Gastrocnemius medialis (tissue), 4 donors: ENCODE measurements around the gene PRUNE2. TPM values are rescaled to one million over a fixed set of nuclear protein-coding genes. Genes with fewer than 3 reads are reported as not detected.

Experiments
- ATAC-seq, 2 donors: fragments of 150-250 bp; one replicate each; pipeline ENCODE4 v1.9.1; 2016
- DNase-seq, 2 donors: peaks; one replicate each; pipeline ENCODE4 v3.0.0-alpha.2; 2019
- H3K27ac ChIP-seq, 4 donors: fragments of 200-600 bp; sonication (generic); 1 replicate in 1 of 4; 2 replicates in 3 of 4; pipeline ENCODE4 v1.5.1; 2016 to 2018; ENCODE audit warnings: mild to moderate bottlenecking in 2 of 4, moderate library complexity in 1 of 4
- H3K27me3 ChIP-seq, 3 donors: fragments of 200-600 bp; sonication (generic) in 2 of 3; 1 replicate in 1 of 3; 2 replicates in 2 of 3; pipeline versions ENCODE4 v1.5.1 to v1.6.0; 2016 to 2019; ENCODE audit warnings: mild to moderate bottlenecking in 1 of 3, moderate library complexity in 1 of 3
- H3K36me3 ChIP-seq, 2 donors: fragments of 200-600 bp; sonication (generic) in 1 of 2; one replicate each; pipeline ENCODE4 v1.5.1; 2017 to 2018
- H3K4me1 ChIP-seq, 2 donors: fragments of 200-600 bp; sonication (generic) in 1 of 2; one replicate each; pipeline ENCODE4 v1.5.1; 2016 to 2017; ENCODE audit warnings: mild to moderate bottlenecking in 2 of 2
- H3K4me3 ChIP-seq, 4 donors: fragments of 200-600 bp; sonication (generic) in 3 of 4; 1 replicate in 1 of 4; 2 replicates in 3 of 4; pipeline ENCODE4 v1.5.1; 2016 to 2019; ENCODE audit warnings: mild to moderate bottlenecking in 2 of 4
- H3K9me3 ChIP-seq, 3 donors: fragments of 200-600 bp; sonication (generic) in 2 of 3; 1 replicate in 1 of 3; 2 replicates in 2 of 3; pipeline ENCODE4 v1.5.1; 2016 to 2019
- POLR2A ChIP-seq, 2 donors: fragments of 450-650 bp; IDR thresholded peaks; one replicate each; pipeline ENCODE4 v1.6.1; 2017; ENCODE audit warnings: antibody characterized with exemption in 2 of 2, mild to moderate bottlenecking in 2 of 2, moderate library complexity in 2 of 2
- in situ Hi-C, 4 donors: fragments of 200-750 bp; cut with MboI; loops; one replicate each; pipeline versions ENCODE4 v1.15.0 to v1.8.0; 2017; ENCODE audit warnings: low sequenced_read_pairs in 4 of 4
- intact Hi-C: fragments of 100-400 bp; cut with DNase I; formaldehyde crosslinking; loops from one replicate; pipeline ENCODE4 v1.15.1; 2023; ENCODE audit warnings: low total_unique reads
- total RNA-seq, 4 donors: library from RNA; depleted of rRNA; stranded (reverse); fragments of >200 nt; gene quantifications; one replicate each; pipeline versions ENCODE4 v1.1.0 to v1.2.3, GENCODE V29; 2016
- TF ChIP-seq, protein P1 (sequence below), 5 experiments: fragments of 450-650 bp in 3 of 5; fragments of 200-600 bp in 2 of 5; sonication (generic) in 2 of 5; IDR thresholded peaks in 4 of 5; conservative IDR thresholded peaks in 1 of 5; 1 replicate in 4 of 5; 2 replicates in 1 of 5; pipeline ENCODE4 v1.5.1; 2016 to 2019; ENCODE audit warnings: antibody characterized with exemption in 5 of 5, mild to moderate bottlenecking in 3 of 5, moderate library complexity in 3 of 5

Gene PRUNE2
- total RNA-seq, 4 donors from 2014 or later, result 1.6 to 43.5 (median 11.0) TPM

DNA sequence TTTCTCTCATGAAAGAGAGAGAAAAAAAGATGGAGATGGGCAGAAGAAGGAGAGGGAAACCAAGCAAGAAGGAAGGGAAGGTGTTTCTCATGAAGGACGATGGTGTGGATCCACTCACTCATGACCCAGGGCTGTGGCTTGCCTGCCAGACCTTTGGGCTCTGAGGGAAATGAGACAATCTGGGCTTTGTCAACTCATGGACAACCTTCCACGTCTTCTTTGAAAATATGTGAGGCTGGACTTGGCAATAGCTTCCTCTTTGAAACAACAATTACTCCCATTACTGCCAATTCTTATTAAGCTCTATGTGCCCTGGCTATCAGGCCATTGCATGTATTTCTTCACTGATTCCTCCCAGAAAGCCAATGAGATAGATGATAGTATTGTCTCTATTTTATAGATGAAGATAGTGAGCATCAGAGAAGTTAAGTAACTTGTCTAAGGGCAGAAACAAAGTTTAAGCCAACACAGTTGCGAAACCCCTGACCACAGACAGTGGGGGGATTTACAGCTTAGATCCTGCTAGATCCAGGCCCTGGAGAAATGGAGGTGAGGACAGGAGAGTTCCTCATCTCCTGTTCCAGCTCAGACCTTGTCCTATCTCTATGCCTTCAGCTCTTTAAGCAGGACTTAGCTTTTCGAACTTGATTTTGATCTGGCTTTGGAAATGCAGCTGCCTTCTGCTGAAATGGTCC lies 314.5 kb downstream of the PRUNE2 start:
- H3K36me3 ChIP-seq, result no peaks in the 10 kb centered on the region
- intact Hi-C loops, result no loop called here

DNA sequence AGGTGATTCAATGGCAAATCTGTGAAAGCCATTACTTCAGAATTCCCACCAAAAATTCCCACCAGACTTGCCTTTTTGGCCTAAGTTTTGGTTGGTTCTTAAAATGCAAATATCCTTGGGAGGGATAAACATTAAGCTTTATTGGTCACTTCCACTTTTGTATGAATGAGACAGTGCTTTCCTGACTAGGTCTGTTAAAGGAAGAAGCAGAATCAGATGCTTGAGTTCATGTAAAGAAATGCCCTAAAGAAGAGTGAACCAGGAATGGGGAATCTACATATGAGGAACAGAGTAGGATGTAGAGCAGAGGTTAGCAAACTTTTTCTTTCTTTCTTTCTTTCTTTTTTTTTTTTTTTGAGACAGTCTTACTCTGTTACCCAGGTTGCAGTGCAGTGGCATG lies 317.6 kb downstream of the PRUNE2 start:
- TF ChIP-seq POLR2A (IDR thresholded peaks at IDR 0.05), result no peak
- TF ChIP-seq, protein P1, sequence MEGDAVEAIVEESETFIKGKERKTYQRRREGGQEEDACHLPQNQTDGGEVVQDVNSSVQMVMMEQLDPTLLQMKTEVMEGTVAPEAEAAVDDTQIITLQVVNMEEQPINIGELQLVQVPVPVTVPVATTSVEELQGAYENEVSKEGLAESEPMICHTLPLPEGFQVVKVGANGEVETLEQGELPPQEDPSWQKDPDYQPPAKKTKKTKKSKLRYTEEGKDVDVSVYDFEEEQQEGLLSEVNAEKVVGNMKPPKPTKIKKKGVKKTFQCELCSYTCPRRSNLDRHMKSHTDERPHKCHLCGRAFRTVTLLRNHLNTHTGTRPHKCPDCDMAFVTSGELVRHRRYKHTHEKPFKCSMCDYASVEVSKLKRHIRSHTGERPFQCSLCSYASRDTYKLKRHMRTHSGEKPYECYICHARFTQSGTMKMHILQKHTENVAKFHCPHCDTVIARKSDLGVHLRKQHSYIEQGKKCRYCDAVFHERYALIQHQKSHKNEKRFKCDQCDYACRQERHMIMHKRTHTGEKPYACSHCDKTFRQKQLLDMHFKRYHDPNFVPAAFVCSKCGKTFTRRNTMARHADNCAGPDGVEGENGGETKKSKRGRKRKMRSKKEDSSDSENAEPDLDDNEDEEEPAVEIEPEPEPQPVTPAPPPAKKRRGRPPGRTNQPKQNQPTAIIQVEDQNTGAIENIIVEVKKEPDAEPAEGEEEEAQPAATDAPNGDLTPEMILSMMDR (IDR thresholded peaks at IDR 0.05 in 4 of 5, conservative IDR thresholded peaks at IDR 0.05 in 1 of 5), result no peak
- Histone ChIP-seq H3K4me1 (no peaks in the 10 kb centered on the region), H3K36me3 (no peaks in the 10 kb centered on the region), H3K27ac (no peak overlapping the region), H3K4me3 (no peak overlapping the region), H3K9me3 (no peaks in the 10 kb centered on the region), H3K27me3 (no peaks in the 10 kb centered on the region)
- no peak for ATAC-seq
- in situ Hi-C loops (loop anchor here in 1 of 4 donors (5.0 kb wide), 1 partner anchor 51 kb away; no protein-coding TSS in a partner anchor), intact Hi-C loops (no loop called here)
- no peak for DNase-seq

More for the DNA sequence above, 314.5 kb downstream of the PRUNE2 start:
- H3K4me3 ChIP-seq, result no peak overlapping the region
- in situ Hi-C loops, result no loop called here
- no peaks in the 10 kb centered on the region for H3K9me3 ChIP-seq
- H3K27me3 ChIP-seq, result no peaks in the 10 kb centered on the region
- TF ChIP-seq, protein P1 (IDR thresholded peaks at IDR 0.05 in 4 of 5, conservative IDR thresholded peaks at IDR 0.05 in 1 of 5), result no peak
- no peak for TF ChIP-seq POLR2A (IDR thresholded peaks at IDR 0.05)
- no peaks in the 10 kb centered on the region for H3K4me1 ChIP-seq
- no peak for ATAC-seq
- no peak for DNase-seq
- no peak overlapping the region for H3K27ac ChIP-seq

DNA sequence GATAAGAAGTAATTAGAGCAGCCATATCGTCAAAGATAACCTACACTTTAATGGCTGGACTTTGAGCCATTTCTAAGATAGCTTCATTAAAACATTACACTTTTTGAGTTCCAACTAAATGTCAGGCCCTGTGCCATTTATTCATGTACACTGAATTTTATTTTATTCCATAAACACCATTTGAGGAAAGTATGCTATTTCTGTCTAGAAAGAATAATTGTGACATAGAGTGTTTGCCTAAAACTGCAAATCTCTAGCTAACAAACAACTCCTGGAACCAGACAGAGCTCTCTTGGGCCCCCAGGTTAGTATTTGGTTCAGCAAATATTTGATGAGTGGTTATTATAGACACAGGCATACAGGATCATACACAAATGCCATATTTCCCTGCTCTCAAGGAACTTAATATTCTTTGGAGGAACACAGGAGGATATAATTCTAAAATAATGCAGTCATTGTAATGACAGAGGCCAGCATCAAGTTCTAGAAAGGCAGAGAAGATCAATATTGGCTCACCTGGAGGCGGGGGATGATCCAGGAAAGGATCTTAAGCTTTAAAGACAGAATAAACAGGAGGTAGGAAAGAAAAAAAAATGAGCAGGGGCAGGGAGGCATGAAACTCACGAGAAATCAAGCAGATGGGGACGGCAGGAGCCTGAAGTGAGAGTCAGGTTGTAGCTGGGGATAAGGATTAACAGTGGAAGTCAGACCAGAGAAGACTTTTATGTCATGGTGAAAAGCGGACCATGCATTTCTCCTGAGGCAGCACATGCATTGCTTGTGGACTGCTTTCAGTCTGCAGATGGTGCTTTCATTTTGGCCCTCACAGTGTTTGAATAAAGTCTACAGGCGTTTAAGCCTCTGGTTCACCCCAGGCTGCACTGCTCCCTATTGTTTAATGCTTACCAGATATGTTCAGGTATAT lies 319.3 kb downstream of the PRUNE2 start:
- intact Hi-C loops (no loop called here), in situ Hi-C loops (loop anchor here in 1 of 4 donors (5.0 kb wide), 1 partner anchor 49 kb away; no protein-coding TSS in a partner anchor)
- TF ChIP-seq, protein P1 (IDR thresholded peaks at IDR 0.05 in 4 of 5, conservative IDR thresholded peaks at IDR 0.05 in 1 of 5), result no peak
- TF ChIP-seq POLR2A (IDR thresholded peaks at IDR 0.05), result no peak
- DNase-seq (no peak), ATAC-seq (no peak)
- Histone ChIP-seq H3K4me3 (no peak overlapping the region), H3K36me3 (no peaks in the 10 kb centered on the region), H3K27ac (no peak overlapping the region), H3K27me3 (no peaks in the 10 kb centered on the region), H3K9me3 (no peaks in the 10 kb centered on the region), H3K4me1 (no peaks in the 10 kb centered on the region)

DNA sequence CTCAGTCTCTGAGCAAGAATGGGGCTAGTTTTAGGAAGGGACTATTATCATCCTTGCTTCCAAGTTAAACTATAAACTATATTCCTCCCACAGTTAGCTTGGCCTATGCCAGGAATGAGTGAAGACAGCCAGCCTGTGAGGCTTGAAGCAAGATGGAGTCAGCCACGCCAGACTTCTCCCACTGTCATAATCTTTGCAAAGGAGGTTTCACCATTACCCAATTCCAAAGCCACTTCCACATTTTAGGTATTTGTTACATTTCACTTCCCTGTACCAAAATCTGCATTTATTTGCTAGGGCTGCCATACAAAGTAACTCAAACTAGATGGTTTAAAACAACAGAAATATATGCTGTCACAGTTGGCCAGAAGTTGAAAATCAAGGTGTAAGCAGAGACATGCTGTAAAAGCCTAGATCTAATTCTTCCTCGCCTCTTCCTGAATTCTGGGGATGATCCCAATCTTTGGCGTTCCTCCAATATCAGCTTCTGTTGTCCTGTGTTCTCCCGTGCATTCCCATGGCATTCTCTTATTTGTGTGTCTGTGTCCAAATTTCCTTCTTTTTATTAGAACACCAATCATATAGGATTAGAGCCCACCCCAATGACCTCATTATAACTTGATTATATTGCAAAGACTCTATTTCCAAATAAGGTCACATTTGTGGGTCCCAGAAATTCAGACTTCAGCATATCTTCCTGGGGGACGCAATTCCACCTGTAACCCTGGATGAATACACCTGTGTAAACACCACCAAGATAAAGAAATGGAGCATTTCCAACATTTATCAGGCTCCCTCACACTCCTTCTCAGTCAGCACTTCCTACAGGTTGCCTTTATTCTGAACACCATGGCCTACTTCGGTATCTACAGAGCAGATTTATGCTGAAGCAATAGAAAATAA lies 320.2 kb downstream of the PRUNE2 start:
- Histone ChIP-seq H3K4me3 (no peak overlapping the region), H3K9me3 (no peaks in the 10 kb centered on the region), H3K27me3 (no peaks in the 10 kb centered on the region), H3K27ac (no peak overlapping the region), H3K4me1 (no peaks in the 10 kb centered on the region), H3K36me3 (no peaks in the 10 kb centered on the region)
- intact Hi-C loops (no loop called here), in situ Hi-C loops (loop anchor here in 1 of 4 donors (5.0 kb wide), 1 partner anchor 48 kb away; no protein-coding TSS in a partner anchor)
- TF ChIP-seq, protein P1 (IDR thresholded peaks at IDR 0.05 in 4 of 5, conservative IDR thresholded peaks at IDR 0.05 in 1 of 5), result no peak
- no peak for TF ChIP-seq POLR2A (IDR thresholded peaks at IDR 0.05)
- no peak for ATAC-seq
- no peak for DNase-seq
